ENCODE data around the gene ZNF488. TPM values are rescaled to one million over a fixed set of nuclear protein-coding genes. Genes with fewer than 3 reads are reported as not detected.

ZNF488 gene
- polyA plus RNA-seq, 1 of the 3 experiments (the other 2 are of a cell fraction): 0.59 TPM

GRCh38 chr10:47339186-47339735, 44.8 kb downstream of the ZNF488 start:
- Histone ChIP-seq H3K79me2 (ENCODE audit: insufficient read depth) (no peaks in the 10 kb centered on the region), H2AFZ (ENCODE audit: low read depth) (no peak overlapping the region), H3K4me1 (ENCODE audit: control insufficient read depth in 1 of 2, insufficient read depth in 2 of 2, low read depth in 1 of 2, low read length in 1 of 2) (peaks cover 0 to 10% of the 10 kb centered on the region in 2 experiments; a peak in 1 of 4 replicates), H3F3A (replicated peaks; ENCODE audit: insufficient read depth) (no peaks in the 10 kb centered on the region), H3K4me3 (ENCODE audit: low read depth in 2 of 2, low read length in 1 of 2) (no peak overlapping the region), H3K27me3 (ENCODE audit: insufficient read depth) (peaks cover 29% of the 10 kb centered on the region; the same call in 1 of the 2 replicates), H3K9ac (no peak overlapping the region), H3K4me2 (no peak overlapping the region), H3K27ac (ENCODE audit: low read depth in 2 of 2, low read length in 1 of 2) (no peak overlapping the region), H3K9me3 (no peaks in the 10 kb centered on the region), H3K36me3 (replicated peaks in 1 of 2; ENCODE audit: control insufficient read depth in 1 of 2, insufficient read depth in 2 of 2, low read length in 1 of 2) (no peaks in the 10 kb centered on the region), H3K9me2 (0 out of 2 replicates have a peak, but pooled peaks cover 4% of the 10 kb centered on the region), H4K20me1 (ENCODE audit: insufficient read depth) (no peaks in the 10 kb centered on the region)
- ChIA-PET POLR2A (no interaction called here), CTCF (interaction anchor here (0.6 to 3.0 kb wide), 18 partner anchors 12 to 346 kb away, joined by 3 to 31 read pairs (median 6); no protein-coding TSS in a partner anchor)
- DNase-seq: no peak
- TF ChIP-seq REST (IDR thresholded peaks at IDR 0.05; ENCODE audit: low read depth, low read length) (no peak), FOXJ3 (CRISPR knock-in tag; IDR thresholded peaks at IDR 0.05) (no peak), USF1 (IDR thresholded peaks at IDR 0.05; ENCODE audit: borderline replicate concordance, low read depth) (no peak), ZBTB33 (IDR thresholded peaks at IDR 0.05; ENCODE audit: borderline replicate concordance, low read depth) (no peak), NFIC (IDR thresholded peaks at IDR 0.05; ENCODE audit: borderline replicate concordance) (no peak), MAX (IDR thresholded peaks at IDR 0.05; ENCODE audit: low read depth) (no peak), CHD2 (IDR thresholded peaks at IDR 0.05; ENCODE audit: low read length, partially characterized antibody) (no peak), ELF1 (IDR thresholded peaks at IDR 0.05) (no peak), TEAD4 (IDR thresholded peaks at IDR 0.05; ENCODE audit: borderline replicate concordance, insufficient read depth) (no peak), NRF1 (IDR thresholded peaks at IDR 0.05; ENCODE audit: low read depth, low read length) (no peak), RAD21 (IDR thresholded peaks at IDR 0.05; ENCODE audit: low read length) (no peak), FOSL2 (IDR thresholded peaks at IDR 0.05; ENCODE audit: borderline replicate concordance, low read depth) (no peak), CTCF (IDR thresholded peaks at IDR 0.05) (no peak), EP300 (IDR thresholded peaks at IDR 0.05; ENCODE audit: borderline replicate concordance in 1 of 2, low read depth in 1 of 2, low read length in 1 of 2) (no peak), TCF12 (IDR thresholded peaks at IDR 0.05) (no peak), MXI1 (IDR thresholded peaks at IDR 0.05; ENCODE audit: low read depth, low read length) (no peak), FOXM1 (IDR thresholded peaks at IDR 0.05; ENCODE audit: low read depth) (no peak), RFX5 (IDR thresholded peaks at IDR 0.05; ENCODE audit: low read length) (no peak), RCOR1 (IDR thresholded peaks at IDR 0.05; ENCODE audit: low read length) (no peak), PBX3 (IDR thresholded peaks at IDR 0.05) (no peak)
- 54% methylated on average over 7 of the region's 8 CpGs for WGBS (ENCODE audit: low lambda C conversion rate)
